Coronary artery (tissue), 2 donors: ENCODE results near the gene FBRSL1.
"Not testable (repeated sequence)": the region's sequence is repeated elsewhere in the genome, so short reads cannot be mapped to it uniquely, and the experiment has no call there.

ENCODE experiments used
- DNase-seq: peaks from one replicate; pipeline ENCODE4 v3.0.0-alpha.2; 2017; ENCODE audit warnings: low spot score
- H3K27ac ChIP-seq, 2 donors: fragments of 200-600 bp; sonication (generic); one replicate each; pipeline ENCODE4 v1.5.1; 2016 to 2019
- H3K4me3 ChIP-seq: fragments of 200-600 bp; sonication (generic); 2 replicates; pipeline ENCODE4 v1.5.1; 2016; ENCODE audit warnings: mild to moderate bottlenecking, moderate library complexity
- CTCF ChIP-seq: fragments of 200-600 bp; sonication (generic); IDR thresholded peaks from one replicate; pipeline ENCODE4 v1.5.1; 2019; ENCODE audit warnings: antibody characterized with exemption

The FBRSL1 gene

DNA sequence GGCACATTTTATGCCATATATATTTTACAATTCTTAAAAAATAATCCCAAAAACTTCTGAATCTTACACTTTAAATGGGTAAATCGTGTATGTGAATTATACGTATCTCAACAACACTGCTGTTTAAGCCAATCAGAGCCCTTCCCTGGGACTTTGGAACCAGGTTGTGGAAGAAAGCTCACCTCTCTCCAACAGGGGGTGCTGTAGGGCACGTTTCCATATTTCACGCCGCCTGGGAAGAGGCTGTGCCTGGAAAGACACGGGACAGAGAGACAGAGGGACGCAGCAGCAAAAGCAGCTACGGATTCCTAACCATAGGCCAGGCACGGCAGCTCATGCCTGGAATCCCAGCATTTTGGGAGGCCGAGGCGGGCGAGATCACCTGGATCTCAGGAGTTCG lies 29.4 kb upstream of the FBRSL1 start:
- TF ChIP-seq CTCF: no peak
- H3K27ac ChIP-seq: no peak overlapping the region
- H3K4me3 ChIP-seq: no peak overlapping the region
- no peak for DNase-seq

DNA sequence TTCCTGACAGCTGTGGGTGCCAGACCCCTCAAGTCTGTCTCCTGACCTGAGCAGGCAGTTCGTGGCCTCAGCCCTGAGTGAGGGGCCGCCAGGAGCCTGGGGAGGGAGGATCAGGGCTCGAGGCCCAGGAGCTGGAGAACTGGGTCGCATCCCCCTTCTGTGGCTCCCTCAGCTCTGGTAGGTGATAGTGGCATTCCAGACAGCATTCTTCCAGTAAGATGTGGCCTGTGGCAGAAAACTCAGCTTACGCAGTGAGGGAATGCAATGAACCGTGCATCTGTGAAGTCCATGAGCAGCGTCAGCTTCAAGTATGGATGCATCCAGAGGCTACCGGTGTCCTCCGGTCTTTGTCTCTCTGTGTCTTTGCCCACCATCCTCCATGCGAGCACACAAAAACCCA lies 28.4 kb upstream of the FBRSL1 start:
- H3K27ac ChIP-seq: no peak overlapping the region
- H3K4me3 ChIP-seq: no peak overlapping the region
- no peak for TF ChIP-seq CTCF
- DNase-seq: no peak

- H3K27ac ChIP-seq: no peak overlapping the region
- TF ChIP-seq CTCF: no peak
- no peak for DNase-seq
Measured at GRCh38 chr12:132462788-132463187, 27.2 kb upstream of the FBRSL1 start.

GRCh38 chr12:132463284-132463924 lies 26.5 kb upstream of the FBRSL1 start:
- not testable (repeated sequence) for H3K4me3 ChIP-seq, DNase-seq, H3K27ac ChIP-seq

More at GRCh38 chr12:132462788-132463187, 27.2 kb upstream of the FBRSL1 start:
- no peak overlapping the region for H3K4me3 ChIP-seq

DNA sequence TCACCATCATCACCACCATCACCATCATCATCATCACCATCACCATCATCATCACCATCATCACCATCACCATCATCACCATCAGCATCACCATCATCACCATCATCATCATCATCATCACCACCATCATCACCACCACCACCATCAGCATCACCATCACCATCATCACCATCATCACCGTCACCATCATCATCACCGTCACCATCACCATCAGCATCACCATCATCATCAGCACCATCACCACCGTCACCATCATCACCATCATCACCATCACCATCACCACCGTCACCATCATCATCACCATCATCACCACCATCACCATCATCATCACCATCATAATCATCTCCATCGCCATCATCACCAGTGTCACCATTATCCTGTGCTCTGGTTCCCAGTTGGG lies 25.6 kb upstream of the FBRSL1 start:
- DNase-seq, H3K4me3 ChIP-seq, H3K27ac ChIP-seq: not testable (repeated sequence)

GRCh38 chr12:132464820-132465219 lies 25.1 kb upstream of the FBRSL1 start:
- no peak for TF ChIP-seq CTCF
- DNase-seq: no peak
- no peak overlapping the region for H3K27ac ChIP-seq
- no peak overlapping the region for H3K4me3 ChIP-seq

DNA sequence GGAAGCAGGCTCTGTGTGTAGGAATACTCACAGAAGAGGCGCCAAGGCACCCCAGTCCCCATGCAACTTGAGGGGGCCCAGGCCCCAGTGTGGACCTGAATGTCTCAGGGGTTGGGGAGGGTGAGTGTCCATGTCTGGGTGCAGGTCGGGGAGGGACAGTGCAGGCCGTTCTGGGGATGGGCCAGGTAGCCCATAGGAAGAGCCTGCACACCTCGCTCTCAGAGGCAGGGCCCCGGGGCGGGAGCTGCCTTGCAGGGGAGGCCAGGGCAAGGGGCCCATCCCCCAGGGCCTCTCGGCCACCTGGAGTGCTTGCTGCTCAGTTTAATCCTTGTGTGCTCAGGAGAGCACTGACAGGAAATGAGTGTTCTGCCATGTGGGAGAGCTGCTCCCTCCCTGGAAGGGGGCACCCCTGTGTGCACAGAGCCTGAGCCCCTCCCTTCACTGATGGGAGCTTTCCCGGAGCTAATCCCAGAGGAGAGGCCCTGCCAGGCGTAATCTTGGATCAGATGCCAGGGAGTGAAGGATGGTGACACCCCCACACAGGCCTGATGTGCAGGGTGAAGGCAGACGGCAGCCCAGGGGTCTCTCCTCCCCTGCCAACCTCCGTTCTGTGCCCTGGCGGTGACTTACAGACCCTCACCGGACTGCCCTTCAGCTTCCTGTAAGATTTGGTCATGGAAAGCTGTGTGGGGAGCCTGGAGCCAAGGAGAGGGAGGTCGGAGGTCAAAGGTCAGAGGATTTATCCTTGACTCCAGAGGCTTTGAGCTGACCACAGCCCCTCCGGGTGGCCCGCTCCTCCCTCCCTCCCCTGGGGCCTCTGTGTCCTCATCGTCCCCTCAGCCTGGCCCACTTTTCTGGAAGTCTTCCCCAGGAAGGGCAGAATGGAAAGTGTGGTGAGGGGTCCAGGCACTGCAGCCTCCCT lies 24.4 kb upstream of the FBRSL1 start:
- no peak for DNase-seq
- H3K27ac ChIP-seq: no peak overlapping the region
- TF ChIP-seq CTCF: no peak
- no peak overlapping the region for H3K4me3 ChIP-seq
